HEK293T (cell line): Measurements from ENCODE around the gene FAM222A.

ENCODE experiments used
- ARNT ChIP-seq: fragments of 450-650 bp; IDR thresholded peaks from 2 replicates; pipeline ENCODE4 v1.6.1; 2017; ENCODE audit warnings: mild to moderate bottlenecking
- BHLHE40 ChIP-seq: fragments of 450-650 bp; IDR thresholded peaks from 2 replicates; pipeline ENCODE4 v1.6.1; 2016; ENCODE audit warnings: mild to moderate bottlenecking, moderate library complexity, borderline replicate concordance
- ELF4 ChIP-seq: fragments of 450-650 bp; IDR thresholded peaks from 2 replicates; pipeline ENCODE4 v1.6.1; 2017; ENCODE audit warnings: antibody characterized with exemption
- FOXK2 ChIP-seq: fragments of 450-650 bp; IDR thresholded peaks from 2 replicates; pipeline ENCODE4 v1.6.1; 2016; ENCODE audit warnings: mild to moderate bottlenecking
- LEF1 ChIP-seq: fragments of 450-650 bp; IDR thresholded peaks from 2 replicates; pipeline ENCODE4 v1.6.1; 2017; ENCODE audit warnings: mild to moderate bottlenecking, borderline replicate concordance
- SP1 ChIP-seq: fragments of 450-650 bp; IDR thresholded peaks from 2 replicates; pipeline ENCODE4 v1.6.1; 2017
- ZNF384 ChIP-seq: fragments of 450-650 bp; IDR thresholded peaks from 2 replicates; pipeline ENCODE4 v1.6.1; 2016

DNA sequence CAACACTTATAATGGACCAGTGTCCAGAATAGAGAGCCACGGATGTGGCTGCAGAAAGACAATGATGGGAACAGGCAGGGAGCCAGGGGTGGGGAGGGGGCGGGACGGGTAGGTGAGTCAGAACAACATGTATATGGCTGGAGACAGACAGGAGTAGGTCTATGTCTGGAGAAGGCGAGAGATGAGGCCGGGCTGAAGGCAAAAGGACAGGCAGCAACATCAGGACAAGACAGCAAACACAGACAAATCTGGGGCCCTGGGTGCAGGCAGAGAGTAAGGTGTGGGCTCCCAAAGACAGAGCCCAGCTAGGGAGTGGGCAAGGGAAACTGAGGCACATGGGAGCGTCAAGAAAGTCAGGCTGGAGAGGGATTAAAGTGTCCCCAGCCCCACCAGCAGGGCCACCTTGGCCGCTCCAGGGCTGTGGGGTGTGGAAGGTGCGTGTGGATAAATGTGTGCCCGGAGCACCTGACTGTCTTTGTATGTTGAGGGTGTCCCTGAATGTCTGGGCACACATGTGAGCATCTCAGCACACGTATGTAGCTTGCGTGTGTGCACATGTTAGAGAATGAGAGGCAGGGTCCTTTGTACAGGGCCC lies 44.1 kb downstream of the FAM222A start:
- TF ChIP-seq ARNT (no peak), ZNF384 (no peak), ELF4 (no peak), BHLHE40 (no peak), SP1 (no peak), LEF1 (no peak), FOXK2 (no peak)
